Heart left ventricle (tissue), 16 donors: Measurements from ENCODE around the gene ISG20L2. TPM values are rescaled to one million over a fixed set of nuclear protein-coding genes. Genes with fewer than 3 reads are reported as not detected.

Experiments used
- ATAC-seq, 4 donors: fragments of 200-7000 bp; cut with Tn5 transposase; one replicate each; pipeline ENCODE4 v1.9.1; 2020 to 2022; ENCODE audit warnings: moderate library complexity in 4 of 4, mild to moderate bottlenecking in 3 of 4, moderate number of reproducible peaks in 1 of 4
- DNase-seq, 5 donors: peaks; one replicate each; pipeline ENCODE4 v3.0.0-alpha.2; 2020
- H3K27ac ChIP-seq, 12 donors: fragments of 200-600 bp; sonication (generic) in 4 of 12; one replicate each; pipeline versions ENCODE4 v1.5.0 to v1.8.0; 2016 to 2022; ENCODE audit warnings: mild to moderate bottlenecking in 2 of 12
- H3K27me3 ChIP-seq, 9 donors: fragments of 200-600 bp; sonication (generic) in 2 of 9; one replicate each; pipeline versions ENCODE4 v1.5.1 to v1.8.0; 2016 to 2022; ENCODE audit warnings: mild to moderate bottlenecking in 3 of 9
- H3K36me3 ChIP-seq, 9 donors: fragments of 200-600 bp; sonication (generic) in 2 of 9; one replicate each; pipeline versions ENCODE4 v1.5.0 to v1.8.0; 2018 to 2022; ENCODE audit warnings: mild to moderate bottlenecking in 2 of 9
- H3K4me1 ChIP-seq, 12 donors: fragments of 200-600 bp; sonication (generic) in 4 of 12; one replicate each; pipeline versions ENCODE4 v1.5.0 to v1.8.0; 2016 to 2022; ENCODE audit warnings: mild to moderate bottlenecking in 3 of 12
- H3K4me3 ChIP-seq, 12 donors: fragments of 200-600 bp; sonication (generic) in 4 of 12; one replicate each; pipeline versions ENCODE4 v1.5.0 to v1.8.0; 2017 to 2022; ENCODE audit warnings: mild to moderate bottlenecking in 9 of 12, moderate library complexity in 4 of 12
- H3K9me3 ChIP-seq, 12 donors: fragments of 200-600 bp; sonication (generic) in 4 of 12; one replicate each; pipeline versions ENCODE4 v1.5.0 to v1.8.0; 2016 to 2022; ENCODE audit warnings: mild to moderate bottlenecking in 1 of 12
- CTCF ChIP-seq, 12 donors: fragments of 200-600 bp; sonication (generic) in 4 of 12; IDR thresholded peaks; one replicate each; pipeline versions ENCODE4 v1.5.0 to v1.8.0; 2018 to 2022; ENCODE audit warnings: antibody characterized with exemption in 12 of 12, mild to moderate bottlenecking in 5 of 12
- POLR2A ChIP-seq, 2 donors: fragments of 450-650 bp; IDR thresholded peaks; one replicate each; pipeline ENCODE4 v1.6.1; 2017; ENCODE audit warnings: antibody characterized with exemption in 2 of 2, mild to moderate bottlenecking in 2 of 2, moderate library complexity in 2 of 2
- WGBS, 4 donors: extraction: QIAGEN DNeasy Blood & Tissue Kit in 2 of 4; methylation state at CpG; one replicate each; pipeline versions ENCODE4 v1.1.5 to v1.1.7; 2013 to 2018; 5-methylcytosine and 5-hydroxymethylcytosine counted together
- intact Hi-C, 10 donors: fragments of 100-400 bp; cut with DNase I; formaldehyde crosslinking; loops; one replicate each; pipeline versions ENCODE4 v1.11.1 to v1.14.2; 2022
- polyA plus RNA-seq, 2 donors: library from polyadenylated mRNA; stranded (reverse); fragments of 200-250 nt; gene quantifications; one replicate each; pipeline ENCODE4 v1.2.3, GENCODE V29; 2013
- total RNA-seq, 9 donors: library from RNA; depleted of rRNA in 2 of 9; stranded (reverse); fragments of >200 nt in 2 of 9; fragmentation: NEBNext Ultra II Directional in 3 of 9; extraction: Animal tissue kit (Norgen Biotek cat#: 25700) in 3 of 9; gene quantifications; one replicate each; pipeline versions ENCODE4 v1.1.0 to v1.2.4, GENCODE V29; 2016 to 2023
- donor health status: ischemic (EF 13 %, LVEDD 7.1; RV severe dilation, severe dysfunction).
- donor health status: healthy with polysubstance abuse.
- donor health status: DM: no; HTN: yes; CAD: no.
- donor health status: DM: no; HTN: no; CAD: no.
- donor health status: ischemic (EF 25% LVEDD 6.9; RV normal size, moderate dysfunction).
- donor health status: ischemic (EF 25% LVEDD 5.7; RV mildly dilated, moderate dysfunction).
- donor health status: healthy.
- donor health status: DM: yes; HTN: yes; CAD: no.
- donor health status: ischemic (EF 35%, LVEDD 5.7; RV mildly dilated, moderate dysfunction).
- donor health status: nonischemic (EF 11% LVEDD 7.7; RV severe dilation, severe dysfunction).
- donor health status: DM: yes; HTN: yes; CAD: no.
- donor health status: PGD.
- donor health status: ischemic (EF 29% LVEDD 5.4; RV normal size, mild dysfunction).
- donor health status: nonischemic (EF 23%, LVEDD 6.1; RV moderate dilation, normal function).

ISG20L2 gene
- total and polyA plus RNA-seq, 11 donors, result 5.1 to 17.9 (median 12.8) TPM

- 51 to 61% (median 55%) methylated on average over 15 of the region's 15 CpGs for WGBS, 4 donors
- Histone ChIP-seq H3K36me3 (peaks cover 0 to 44% (median 29%) of the 10 kb centered on the region in 9 donors), H3K4me1 (peaks cover 22 to 54% (median 36%) of the 10 kb centered on the region in 12 donors), H3K9me3 (no peaks in the 10 kb centered on the region), H3K27ac (peak overlapping the region in 2 of 12 donors; percentile 21 to 43), H3K4me3 (peak overlapping the region in 7 of 12 donors; percentile 20 to 89 (median 78)), H3K27me3 (no peaks in the 10 kb centered on the region)
- intact Hi-C loops, result loop anchor here in 7 of 10 donors (1.0 to 10.0 kb wide), 9 partner anchors 37 to 166 kb away; partner anchors contain the start of genes NTRK1 (in 3 of the 7), PRCC (in 3 of the 7), INSRR (in 2 of the 7) and PEAR1 (in 1 of the 7)
- TF ChIP-seq CTCF (IDR thresholded peaks at IDR 0.05) (peak; percentile 12 to 58 (median 42)), POLR2A (IDR thresholded peaks at IDR 0.05) (no peak)
- DNase-seq (peak in 2 of 5 donors; percentile 10 to 45), ATAC-seq (no peak)
Observed at GRCh38 chr1:156726549-156727226, 1.9 kb downstream of the ISG20L2 start.

- intact Hi-C loops, result loop anchor here in 9 of 10 donors (1.0 to 10.0 kb wide), 12 partner anchors 35 to 167 kb away; partner anchors contain the start of genes NTRK1 (in 3 of the 9), PRCC (in 3 of the 9), INSRR (in 2 of the 9) and PEAR1 (in 1 of the 9)
- peak; percentile 85 to 92 (median 87) for DNase-seq
- no peaks in the 10 kb centered on the region for H3K9me3 ChIP-seq
- 12 to 16% (median 14%) methylated on average over 18 of the region's 18 CpGs for WGBS, 4 donors
- H3K4me1 ChIP-seq, result peaks cover 22 to 54% (median 36%) of the 10 kb centered on the region in 12 donors
- TF ChIP-seq POLR2A (IDR thresholded peaks at IDR 0.05) (no peak), CTCF (IDR thresholded peaks at IDR 0.05) (peak; percentile 89 to 99 (median 94))
- peak overlapping the region in 9 of 12 donors; percentile 20 to 89 (median 38) for H3K4me3 ChIP-seq
- no peaks in the 10 kb centered on the region for H3K27me3 ChIP-seq
- peaks cover 0 to 52% (median 38%) of the 10 kb centered on the region in 9 donors for H3K36me3 ChIP-seq
- peak overlapping the region in 3 of 12 donors; percentile 8 to 43 (median 21) for H3K27ac ChIP-seq
- peak; percentile 72 to 76 (median 75) for ATAC-seq
Observed at GRCh38 chr1:156725683-156726280, 2.8 kb downstream of the ISG20L2 start.

- intact Hi-C loops, result loop anchor here in 5 of 10 donors (10.0 kb wide), 4 partner anchors 97 to 163 kb away; partner anchors contain the start of genes NTRK1 (in 3 of the 5) and INSRR (in 2 of the 5)
- peaks cover 0 to 67% (median 42%) of the 10 kb centered on the region in 9 donors for H3K36me3 ChIP-seq
- no peak for ATAC-seq
Observed at GRCh38 chr1:156721535-156721934, 7.0 kb downstream of the ISG20L2 start.

More at GRCh38 chr1:156721535-156721934, 7.0 kb downstream of the ISG20L2 start:
- no peak for DNase-seq
- Histone ChIP-seq H3K27ac (no peak overlapping the region), H3K4me1 (peaks cover 9 to 24% (median 19%) of the 10 kb centered on the region in 12 donors), H3K4me3 (no peak overlapping the region), H3K9me3 (no peaks in the 10 kb centered on the region), H3K27me3 (no peaks in the 10 kb centered on the region)
- 75 to 93% (median 84%) methylated on average over 4 of the region's 4 CpGs for WGBS, 4 donors
- no peak for TF ChIP-seq POLR2A (IDR thresholded peaks at IDR 0.05)
- TF ChIP-seq CTCF (IDR thresholded peaks at IDR 0.05), result no peak
